ENCODE results near the gene FSTL4.

DNA sequence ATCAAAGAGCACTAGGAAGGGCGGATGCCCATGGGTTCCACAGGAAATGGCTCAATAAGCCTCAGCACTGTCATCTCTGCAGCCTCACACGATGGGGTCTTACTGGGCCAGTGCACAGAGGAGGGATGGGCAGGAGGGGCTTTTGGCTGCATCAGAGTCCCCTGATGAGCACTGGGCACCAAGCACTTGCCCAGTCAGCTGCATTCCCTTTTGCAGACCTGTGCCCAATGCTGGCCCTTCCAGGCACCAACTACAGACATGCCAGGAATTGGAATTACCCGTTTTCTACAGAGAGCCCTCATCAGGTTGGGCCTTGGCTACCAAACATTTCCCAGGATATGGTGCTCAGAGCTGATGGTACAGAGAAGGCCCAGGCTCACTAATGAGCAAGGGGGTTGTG lies 378.1 kb downstream of the FSTL4 start:
- no peak for TF ChIP-seq CTCF (IDR thresholded peaks at IDR 0.05)
- no peak for TF ChIP-seq POLR2A (IDR thresholded peaks at IDR 0.05)

Measured in lower leg skin (tissue), 3 donors.